Suppressor macrophage treated with lipopolysaccharide for 1 hour (primary cell): Measurements from ENCODE around the gene MNAT1.
"Not testable (repeated sequence)": the region's sequence is repeated elsewhere in the genome, so short reads cannot be mapped to it uniquely, and the experiment has no call there.

Experiments used
- DNase-seq, 3 donors: peaks; one replicate each; pipeline ENCODE4 v3.0.0-alpha.2; 2020 to 2022

The MNAT1 gene

GRCh38 chr14:60807247-60807646 is 72.7 kb downstream of the MNAT1 start:
- DNase-seq = no peak

GRCh38 chr14:60807971-60808370 is 73.4 kb downstream of the MNAT1 start:
- DNase-seq = no peak

GRCh38 chr14:60812987-60813386 is 78.4 kb downstream of the MNAT1 start:
- DNase-seq = no peak

- DNase-seq = no peak
Measured at GRCh38 chr14:60815371-60815770, 80.8 kb downstream of the MNAT1 start.

- no peak for DNase-seq
Measured at GRCh38 chr14:60817113-60817512, 82.6 kb downstream of the MNAT1 start.

- DNase-seq = no peak
Measured at GRCh38 chr14:60819575-60819974, 85.0 kb downstream of the MNAT1 start.

- DNase-seq = no peak
Measured at GRCh38 chr14:60838601-60839000, 104.0 kb downstream of the MNAT1 start.

GRCh38 chr14:60839057-60839456 is 104.5 kb downstream of the MNAT1 start:
- DNase-seq = no peak

- DNase-seq = no peak
Measured at GRCh38 chr14:60839657-60840056, 105.1 kb downstream of the MNAT1 start.

- no peak for DNase-seq
Measured at GRCh38 chr14:60840313-60840712, 105.8 kb downstream of the MNAT1 start.

- peak; percentile 6 to 36 (median 26) for DNase-seq
Measured at GRCh38 chr14:60845523-60845922, 111.0 kb downstream of the MNAT1 start.

GRCh38 chr14:60848066-60848465 is 113.5 kb downstream of the MNAT1 start:
- no peak for DNase-seq

GRCh38 chr14:60851692-60852091 is 117.1 kb downstream of the MNAT1 start:
- DNase-seq = not testable (repeated sequence)

- DNase-seq = no peak
Measured at GRCh38 chr14:60856111-60856510, 121.5 kb downstream of the MNAT1 start.

GRCh38 chr14:60859525-60859924 is 125.0 kb downstream of the MNAT1 start:
- DNase-seq = no peak

- DNase-seq = no peak
Measured at GRCh38 chr14:60861545-60862140, 127.1 kb downstream of the MNAT1 start.

GRCh38 chr14:60862283-60862682 is 127.7 kb downstream of the MNAT1 start:
- DNase-seq = peak; percentile 15 to 47 (median 46)

GRCh38 chr14:60863249-60863648 is 128.7 kb downstream of the MNAT1 start:
- no peak for DNase-seq

GRCh38 chr14:60865378-60866127 is 131.0 kb downstream of the MNAT1 start:
- DNase-seq = no peak

GRCh38 chr14:60867503-60868172 is 133.1 kb downstream of the MNAT1 start:
- no peak for DNase-seq

GRCh38 chr14:60878121-60878520 is 143.6 kb downstream of the MNAT1 start:
- DNase-seq = no peak

GRCh38 chr14:60878536-60878935 is 144.0 kb downstream of the MNAT1 start:
- no peak for DNase-seq

- no peak for DNase-seq
Measured at GRCh38 chr14:60882219-60882618, 147.7 kb downstream of the MNAT1 start.

- no peak for DNase-seq
Measured at GRCh38 chr14:60884134-60884533, 149.6 kb downstream of the MNAT1 start.
